CD4-positive, CD25-positive, alpha-beta regulatory T cell (primary cell): ENCODE measurements around the gene GFI1B. TPM values are rescaled to one million over a fixed set of nuclear protein-coding genes. Genes with fewer than 3 reads are reported as not detected.
"Not testable (repeated sequence)": the region's sequence is repeated elsewhere in the genome, so short reads cannot be mapped to it uniquely, and the experiment has no call there.

Experiments
- ATAC-seq, 2 donors: fragments of 150-1000 bp; cut with Tn5 transposase; one replicate each; pipeline ENCODE4 v1.10.0; 2021; ENCODE audit warnings: low read depth in 2 of 2, moderate number of reproducible peaks in 2 of 2, moderate library complexity in 1 of 2
- DNase-seq, 3 donors: peaks; one replicate each; pipeline versions ENCODE4 v3.0.0 to v3.0.0-alpha.2; 2012 to 2022; ENCODE audit warnings: mixed read lengths in 1 of 3
- H3K27ac ChIP-seq: one replicate; pipeline ENCODE4 v1.7.0; 2013; ENCODE audit warnings: mild to moderate bottlenecking, low read length; ENCODE audit not compliant: insufficient read depth, poor library complexity, severe bottlenecking
- H3K27me3 ChIP-seq: one replicate; pipeline ENCODE4 v1.7.0; 2013; ENCODE audit warnings: low read length; ENCODE audit not compliant: control insufficient read depth, insufficient read depth
- H3K36me3 ChIP-seq: one replicate; pipeline ENCODE4 v1.7.0; 2013; ENCODE audit warnings: mild to moderate bottlenecking, low read length, moderate library complexity; ENCODE audit not compliant: control insufficient read depth, insufficient read depth
- H3K4me1 ChIP-seq: 2 replicates; pipeline ENCODE4 v1.7.0; 2013; ENCODE audit warnings: mild to moderate bottlenecking, low read length; ENCODE audit not compliant: insufficient read depth, control insufficient read depth, poor library complexity, severe bottlenecking
- H3K4me3 ChIP-seq: one replicate; pipeline ENCODE4 v1.7.0; 2013; ENCODE audit warnings: low read depth, mild to moderate bottlenecking, low read length, moderate library complexity
- H3K9me3 ChIP-seq, 2 experiments: 1 replicate in 1 of 2; 2 replicates in 1 of 2; pipeline ENCODE4 v1.7.0; 2013; ENCODE audit warnings: low read length in 2 of 2, mild to moderate bottlenecking in 1 of 2, moderate library complexity in 1 of 2; ENCODE audit not compliant: control insufficient read depth in 2 of 2
- H3K27ac Mint-ChIP-seq, 3 donors: one replicate each; pipeline ENCODE4 v1.8.0; 2020 to 2022; ENCODE audit warnings: mild to moderate bottlenecking in 3 of 3, mixed read lengths in 3 of 3, moderate library complexity in 2 of 3
- H3K27me3 Mint-ChIP-seq: one replicate; pipeline ENCODE4 v1.8.0; 2022; ENCODE audit warnings: mild to moderate bottlenecking, mixed read lengths
- H3K36me3 Mint-ChIP-seq: one replicate; pipeline ENCODE4 v1.8.0; 2020; ENCODE audit warnings: mixed read lengths
- H3K4me1 Mint-ChIP-seq, 4 donors: one replicate each; pipeline ENCODE4 v1.8.0; 2020 to 2022; ENCODE audit warnings: mixed read lengths in 4 of 4, mild to moderate bottlenecking in 1 of 4
- H3K4me3 Mint-ChIP-seq, 4 donors: one replicate each; pipeline ENCODE4 v1.8.0; 2020 to 2022; ENCODE audit warnings: mild to moderate bottlenecking in 4 of 4, mixed read lengths in 4 of 4, moderate library complexity in 3 of 4
- H3K9me3 Mint-ChIP-seq, 7 donors: one replicate each; pipeline ENCODE4 v1.8.0; 2020 to 2022; ENCODE audit warnings: mixed read lengths in 7 of 7, mild to moderate bottlenecking in 3 of 7, moderate library complexity in 2 of 7
- polyA plus RNA-seq, 4 donors: library from polyadenylated mRNA; unstranded; fragments of 300-500 nt; fragmentation: Illumina TruSeq; gene quantifications; one replicate each; pipeline ENCODE4 v1.2.3, GENCODE V29; 2021
- total RNA-seq: library from RNA; stranded (reverse); gene quantifications from one replicate; pipeline ENCODE4 v1.2.3, GENCODE V29; 2022

GFI1B gene
- total and polyA plus RNA-seq, 5 donors from 2014 or later = 0.05 to 3.3 TPM; not detected in 3

GRCh38 chr9:132995121-132995420 lies 16.6 kb downstream of the GFI1B start:
- H3K9me3 ChIP-seq = no peaks in the 10 kb centered on the region
- Mint-ChIP-seq H3K4me3 (no peak overlapping the region), H3K4me1 (peaks cover 0 to 3% (median 1%) of the 10 kb centered on the region in 4 donors), H3K36me3 (no peaks in the 10 kb centered on the region), H3K27me3 (peaks cover 38% of the 10 kb centered on the region), H3K9me3 (peaks cover 0 to 2% (median 0%) of the 10 kb centered on the region in 7 donors), H3K27ac (no peak overlapping the region)
- H3K4me3 ChIP-seq = no peak overlapping the region
- H3K27ac ChIP-seq = no peak overlapping the region
- no peaks in the 10 kb centered on the region for H3K4me1 ChIP-seq
- H3K27me3 ChIP-seq = no peaks in the 10 kb centered on the region
- no peaks in the 10 kb centered on the region for H3K36me3 ChIP-seq
- ATAC-seq (no peak), DNase-seq (no peak)

DNA sequence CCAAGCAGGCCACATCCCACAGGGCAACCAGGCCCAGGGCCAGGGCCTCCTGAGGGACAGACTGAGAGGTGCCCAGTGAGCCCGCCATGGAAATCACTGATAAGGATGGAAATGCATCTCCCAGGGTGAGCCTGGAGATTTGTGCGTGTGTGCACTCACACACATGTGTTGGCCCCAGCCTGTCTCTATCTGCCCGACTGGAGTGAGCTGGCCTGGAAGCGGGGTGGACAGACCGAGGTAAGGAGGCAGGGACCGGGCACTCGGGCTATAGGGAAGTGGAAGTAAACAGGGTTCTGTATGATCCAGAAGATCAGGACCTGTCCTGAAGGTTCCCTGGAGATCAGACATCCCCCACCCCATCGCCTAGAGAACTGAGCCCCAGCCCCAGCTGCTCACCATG lies 17.4 kb downstream of the GFI1B start:
- H3K27ac ChIP-seq = no peak overlapping the region
- no peaks in the 10 kb centered on the region for H3K27me3 ChIP-seq
- DNase-seq (no peak), ATAC-seq (no peak)
- H3K9me3 ChIP-seq = no peaks in the 10 kb centered on the region
- Mint-ChIP-seq H3K9me3 (peaks cover 0 to 1% (median 0%) of the 10 kb centered on the region in 7 donors), H3K27ac (no peak overlapping the region), H3K27me3 (peaks cover 42% of the 10 kb centered on the region), H3K4me3 (no peak overlapping the region), H3K4me1 (peaks cover 0 to 3% (median 1%) of the 10 kb centered on the region in 4 donors), H3K36me3 (no peaks in the 10 kb centered on the region)
- H3K36me3 ChIP-seq = no peaks in the 10 kb centered on the region
- H3K4me3 ChIP-seq = no peak overlapping the region
- H3K4me1 ChIP-seq = no peaks in the 10 kb centered on the region

DNA sequence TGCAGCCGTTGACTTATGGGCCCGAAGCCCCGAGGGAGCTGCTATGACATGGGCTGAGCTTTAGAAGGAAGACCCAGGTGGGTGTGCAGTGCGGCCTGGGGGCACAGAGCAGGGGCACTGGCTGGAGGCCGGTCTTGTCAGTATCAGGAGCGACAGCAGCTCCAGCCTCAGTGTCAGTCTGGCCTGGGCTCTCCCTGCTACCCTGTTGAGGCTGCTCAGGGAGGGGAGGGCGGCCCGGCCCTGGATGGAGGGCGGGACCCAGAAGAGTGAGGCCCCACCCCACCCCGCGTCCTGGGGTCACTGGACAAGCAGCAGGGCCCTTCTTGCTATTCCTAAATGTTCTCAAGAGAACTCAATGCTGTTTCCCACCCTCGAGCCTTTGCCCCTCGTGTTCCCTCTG lies 18.0 kb downstream of the GFI1B start:
- no peaks in the 10 kb centered on the region for H3K4me1 ChIP-seq
- no peaks in the 10 kb centered on the region for H3K9me3 ChIP-seq
- H3K4me3 Mint-ChIP-seq = no peak overlapping the region
- no peak overlapping the region for H3K27ac Mint-ChIP-seq
- H3K36me3 Mint-ChIP-seq = no peaks in the 10 kb centered on the region
- H3K27me3 ChIP-seq = no peaks in the 10 kb centered on the region
- no peak overlapping the region for H3K27ac ChIP-seq
- H3K9me3 Mint-ChIP-seq = peaks cover 0 to 1% (median 0%) of the 10 kb centered on the region in 7 donors
- no peaks in the 10 kb centered on the region for H3K36me3 ChIP-seq
- ATAC-seq = no peak
- H3K4me3 ChIP-seq = no peak overlapping the region
- no peak for DNase-seq
- H3K27me3 Mint-ChIP-seq = peaks cover 44% of the 10 kb centered on the region
- peaks cover 0 to 3% (median 1%) of the 10 kb centered on the region in 4 donors for H3K4me1 Mint-ChIP-seq

GRCh38 chr9:132997591-132997990 lies 19.1 kb downstream of the GFI1B start:
- Histone ChIP-seq H3K9me3 (no peaks in the 10 kb centered on the region), H3K4me1 (no peaks in the 10 kb centered on the region), H3K27ac (no peak overlapping the region), H3K4me3 (no peak overlapping the region), H3K36me3 (no peaks in the 10 kb centered on the region), H3K27me3 (no peaks in the 10 kb centered on the region)
- H3K36me3 Mint-ChIP-seq = no peaks in the 10 kb centered on the region
- peaks cover 55% of the 10 kb centered on the region for H3K27me3 Mint-ChIP-seq
- peaks cover 0 to 1% (median 0%) of the 10 kb centered on the region in 7 donors for H3K9me3 Mint-ChIP-seq
- H3K4me1 Mint-ChIP-seq = peaks cover 0 to 3% (median 1%) of the 10 kb centered on the region in 4 donors
- H3K4me3 Mint-ChIP-seq = no peak overlapping the region
- no peak for ATAC-seq
- DNase-seq = no peak
- H3K27ac Mint-ChIP-seq = no peak overlapping the region

DNA sequence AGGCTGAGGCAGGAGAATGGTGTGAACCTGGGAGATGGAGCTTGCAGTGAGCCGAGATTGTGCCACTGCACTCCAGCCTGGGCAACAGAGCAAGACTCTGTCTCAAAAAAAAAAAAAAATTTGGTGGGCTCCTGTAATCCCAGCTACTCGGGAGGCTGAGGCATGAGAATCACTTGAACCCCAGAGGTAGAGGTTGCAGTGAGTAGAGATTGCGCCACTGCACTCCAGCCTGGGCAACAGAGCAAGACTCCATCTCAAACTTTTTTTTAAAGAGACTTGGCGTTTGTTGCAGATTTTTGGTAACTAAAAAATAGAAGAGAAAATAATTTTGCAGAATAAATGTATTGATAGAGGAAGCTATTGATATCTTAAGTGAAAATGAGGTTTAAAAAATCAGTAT lies 19.7 kb downstream of the GFI1B start:
- not testable (repeated sequence) for H3K27me3 ChIP-seq

GRCh38 chr9:132998831-132999635 lies 20.5 kb downstream of the GFI1B start:
- no peak for DNase-seq
- Mint-ChIP-seq H3K27ac (no peak overlapping the region), H3K9me3 (peaks cover 0 to 2% (median 0%) of the 10 kb centered on the region in 7 donors), H3K27me3 (peaks cover 52% of the 10 kb centered on the region), H3K36me3 (no peaks in the 10 kb centered on the region), H3K4me1 (peaks cover 0 to 3% (median 1%) of the 10 kb centered on the region in 4 donors), H3K4me3 (no peak overlapping the region)
- Histone ChIP-seq H3K27ac (no peak overlapping the region), H3K36me3 (no peaks in the 10 kb centered on the region), H3K27me3 (no peaks in the 10 kb centered on the region), H3K9me3 (no peaks in the 10 kb centered on the region), H3K4me3 (no peak overlapping the region), H3K4me1 (no peaks in the 10 kb centered on the region)
- no peak for ATAC-seq

More for the DNA sequence above, 19.7 kb downstream of the GFI1B start:
- H3K4me3 ChIP-seq, H3K4me1 Mint-ChIP-seq, ATAC-seq, H3K9me3 Mint-ChIP-seq, H3K36me3 Mint-ChIP-seq, H3K4me3 Mint-ChIP-seq, DNase-seq, H3K4me1 ChIP-seq, H3K36me3 ChIP-seq, H3K27ac ChIP-seq, H3K9me3 ChIP-seq, H3K27ac Mint-ChIP-seq: not testable (repeated sequence)
- peaks cover 56% of the 10 kb centered on the region for H3K27me3 Mint-ChIP-seq

DNA sequence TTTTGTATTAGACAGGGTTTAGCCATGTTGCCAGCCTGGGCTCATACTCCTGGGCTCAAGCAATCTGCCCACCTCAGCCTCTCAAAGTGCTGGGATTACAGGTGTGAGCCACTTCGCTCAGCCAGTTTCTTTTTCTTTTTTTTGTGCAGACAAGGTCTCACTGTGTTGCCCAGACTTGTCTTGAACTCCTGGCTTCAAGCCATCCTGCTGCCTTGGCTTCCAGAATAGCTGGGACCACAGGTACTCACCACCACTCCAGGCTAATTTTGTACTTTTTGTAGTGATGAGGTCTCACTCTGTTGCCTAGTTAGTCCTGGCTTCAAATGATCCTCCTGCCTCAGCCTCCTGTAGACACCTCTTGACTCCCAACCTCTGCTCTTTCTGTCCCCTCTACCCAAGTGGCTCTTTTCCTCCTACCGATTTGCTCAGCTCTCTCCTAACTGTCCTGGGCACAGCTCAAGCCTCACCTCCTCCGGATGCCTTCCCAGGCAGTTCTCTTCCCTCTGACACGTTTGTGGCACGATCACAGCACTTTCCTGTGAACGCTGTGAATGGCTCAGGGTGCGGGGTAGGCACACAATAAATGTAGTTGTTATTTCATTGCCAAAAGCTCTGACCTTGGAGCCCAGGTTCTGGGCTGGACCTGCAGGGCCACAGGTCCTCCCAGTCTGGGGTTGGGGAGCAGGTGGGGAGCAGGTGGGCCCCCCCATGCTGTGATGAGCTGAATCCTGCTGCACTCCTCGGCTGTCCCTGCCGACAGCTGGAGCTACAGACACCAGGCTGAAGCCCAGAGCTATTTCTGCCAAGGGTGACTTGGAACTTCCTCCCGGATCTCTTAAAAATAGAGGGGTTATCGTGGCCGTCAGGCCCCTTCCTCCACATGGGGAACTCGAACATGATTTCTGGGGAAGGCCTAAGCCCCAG lies 23.9 kb downstream of the GFI1B start:
- H3K27ac ChIP-seq = no peak overlapping the region
- no peak for DNase-seq
- Mint-ChIP-seq H3K4me3 (no peak overlapping the region), H3K9me3 (peaks cover 0 to 2% (median 0%) of the 10 kb centered on the region in 7 donors), H3K27ac (no peak overlapping the region), H3K36me3 (no peaks in the 10 kb centered on the region), H3K4me1 (no peaks in the 10 kb centered on the region), H3K27me3 (peaks cover 53% of the 10 kb centered on the region)
- H3K36me3 ChIP-seq = no peaks in the 10 kb centered on the region
- H3K9me3 ChIP-seq = no peaks in the 10 kb centered on the region
- ATAC-seq = no peak
- peaks cover 4% of the 10 kb centered on the region for H3K27me3 ChIP-seq
- H3K4me1 ChIP-seq = no peaks in the 10 kb centered on the region
- no peak overlapping the region for H3K4me3 ChIP-seq
